G401.6 (cell line): Measurements from ENCODE around the gene PDE6H.

ENCODE experiments used
- FAIRE-seq: peaks from 2 replicates; lab custom pipeline; 2012; peaks lifted over from hg19 to GRCh38; lab: Jason Lieb, UNC

The PDE6H gene

DNA sequence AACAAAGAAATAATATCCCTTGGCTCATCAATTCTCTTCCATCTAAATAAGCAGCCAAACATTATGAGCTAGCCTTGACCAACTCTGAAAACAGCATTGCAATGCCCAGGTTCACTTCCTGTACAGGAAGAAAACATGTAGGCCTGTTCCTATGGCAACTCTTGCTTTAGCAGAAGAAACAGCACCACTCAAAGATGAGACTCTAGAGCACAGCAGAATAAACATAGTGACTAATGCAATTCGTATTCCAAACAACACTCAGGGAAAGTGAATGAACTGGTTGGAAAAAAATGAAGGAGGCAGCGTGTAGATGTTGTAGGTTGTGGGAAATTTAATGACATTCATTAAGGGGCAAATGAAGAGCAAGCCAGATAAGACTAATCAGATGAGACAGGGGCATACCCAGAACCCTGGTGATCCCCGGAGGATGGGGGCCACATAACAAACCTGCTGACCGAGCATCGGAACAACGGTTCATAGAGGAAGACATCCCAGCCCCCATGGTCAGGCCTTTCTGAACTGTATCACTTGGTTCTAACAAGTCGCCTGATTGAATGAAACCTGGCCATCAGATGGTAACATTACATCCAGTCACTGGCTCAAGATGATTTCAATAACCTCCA, 20.4 kb upstream of the PDE6H start:
- FAIRE-seq = no peak

DNA sequence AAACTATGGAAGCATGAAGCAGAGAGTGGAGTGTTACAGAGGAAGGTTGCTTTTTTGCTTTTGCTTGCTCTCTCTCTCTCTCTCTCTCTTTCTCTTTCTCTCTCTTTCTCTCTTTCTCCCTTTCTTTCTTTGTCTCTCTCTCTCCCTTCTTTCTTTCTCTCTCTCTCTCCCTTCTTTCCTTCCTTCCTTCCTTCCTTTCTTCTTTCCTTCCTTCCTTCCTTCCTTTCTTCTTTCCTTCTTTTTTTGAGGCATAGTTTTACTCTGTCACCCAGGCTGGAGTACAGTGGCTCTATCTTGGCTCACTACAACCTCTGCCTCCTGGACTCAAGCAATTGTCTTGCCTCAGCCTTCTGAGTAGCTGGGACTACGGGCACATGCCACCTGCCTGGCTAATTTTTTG, 19.1 kb upstream of the PDE6H start:
- FAIRE-seq = no peak

GRCh38 chr12:14954269-14954668, 18.6 kb upstream of the PDE6H start:
- no peak for FAIRE-seq

- FAIRE-seq = no peak
Observed at GRCh38 chr12:14956024-14956891, 16.6 kb upstream of the PDE6H start.

- FAIRE-seq = no peak
Observed at GRCh38 chr12:14956905-14957304, 15.9 kb upstream of the PDE6H start.

DNA sequence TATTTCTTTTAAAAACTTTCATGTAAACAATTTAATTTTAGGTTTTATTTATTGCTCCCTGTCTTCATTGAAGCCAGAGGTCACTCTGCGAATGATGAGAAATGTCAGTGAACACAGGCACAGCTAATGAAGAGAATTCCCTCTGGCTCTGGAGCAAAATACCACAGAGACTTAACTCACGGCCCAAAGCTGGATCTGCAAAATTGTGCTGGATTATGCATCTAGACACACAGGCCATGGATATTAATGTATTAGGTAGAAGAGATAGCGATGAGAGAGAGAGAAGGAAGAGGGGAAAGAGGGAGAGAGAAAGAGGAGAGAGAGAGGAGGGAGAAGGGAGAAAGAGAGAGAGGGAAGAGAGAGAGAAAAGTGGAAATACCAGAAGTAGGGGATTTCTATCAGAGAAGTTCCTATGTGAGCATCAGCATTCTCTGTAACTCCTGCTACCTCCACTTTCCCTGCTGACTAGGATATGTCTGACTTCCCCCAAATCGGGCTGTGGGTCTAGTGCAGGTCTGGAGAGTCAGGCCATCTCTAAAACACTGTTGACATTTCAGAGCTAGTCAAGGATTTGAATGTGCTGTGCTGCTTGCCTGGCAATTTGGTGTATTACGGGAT, 15.2 kb upstream of the PDE6H start:
- no peak for FAIRE-seq

DNA sequence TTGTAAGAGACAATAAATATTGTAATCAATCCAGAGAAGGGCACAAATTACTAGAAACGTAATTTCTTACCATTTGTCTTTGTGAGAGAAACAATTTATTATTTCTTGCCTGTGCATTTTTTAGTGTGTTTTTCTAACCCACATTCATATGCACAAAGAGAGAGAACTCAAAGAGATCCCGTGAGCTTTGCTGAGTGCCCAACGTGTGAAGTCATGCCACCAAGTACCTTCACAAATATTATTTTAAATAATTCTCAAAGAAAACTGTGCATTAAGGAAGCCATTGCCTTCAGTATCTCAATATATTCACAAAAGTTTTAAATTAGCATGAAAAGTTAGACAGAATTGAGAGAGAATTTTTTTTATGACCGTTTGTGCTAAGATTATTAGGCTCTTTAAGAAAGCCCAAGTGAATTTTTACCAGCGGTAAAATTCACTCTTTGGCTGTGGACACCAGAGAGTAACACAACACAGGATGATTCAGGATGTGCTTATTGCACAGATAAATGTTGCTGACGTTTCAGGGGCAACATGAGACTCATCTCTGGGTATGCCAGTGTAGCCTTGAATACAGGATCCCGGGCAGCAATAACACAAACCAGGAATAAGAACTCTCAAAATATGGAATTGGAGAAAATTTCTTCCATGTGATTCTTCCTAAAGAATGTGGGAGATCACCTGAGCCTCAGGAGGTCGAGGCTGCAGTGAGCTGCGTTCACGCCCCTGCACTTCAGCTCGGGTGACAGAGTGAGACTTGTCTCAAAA, 14.3 kb upstream of the PDE6H start:
- no peak for FAIRE-seq

GRCh38 chr12:14959126-14959440, 13.8 kb upstream of the PDE6H start:
- FAIRE-seq = no peak

DNA sequence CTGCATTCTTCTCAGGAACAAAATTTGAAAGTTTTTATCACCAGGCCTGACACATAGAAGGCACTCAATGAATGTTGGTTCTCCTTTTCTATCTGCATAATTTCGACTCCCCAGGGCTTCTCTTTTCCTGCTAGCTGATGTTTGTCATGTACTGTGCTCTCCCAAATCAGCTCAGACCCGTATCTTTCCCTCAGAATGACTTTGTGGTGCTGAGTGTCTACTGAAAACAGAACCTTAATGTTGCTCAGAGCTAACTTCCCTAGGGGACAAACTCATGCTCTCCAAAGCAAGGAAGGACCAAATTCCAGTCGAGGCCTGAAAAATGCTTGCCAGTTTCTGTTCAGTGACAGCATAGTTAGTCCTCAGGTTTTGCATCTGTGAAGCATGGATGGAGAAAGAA, 13.4 kb upstream of the PDE6H start:
- no peak for FAIRE-seq

DNA sequence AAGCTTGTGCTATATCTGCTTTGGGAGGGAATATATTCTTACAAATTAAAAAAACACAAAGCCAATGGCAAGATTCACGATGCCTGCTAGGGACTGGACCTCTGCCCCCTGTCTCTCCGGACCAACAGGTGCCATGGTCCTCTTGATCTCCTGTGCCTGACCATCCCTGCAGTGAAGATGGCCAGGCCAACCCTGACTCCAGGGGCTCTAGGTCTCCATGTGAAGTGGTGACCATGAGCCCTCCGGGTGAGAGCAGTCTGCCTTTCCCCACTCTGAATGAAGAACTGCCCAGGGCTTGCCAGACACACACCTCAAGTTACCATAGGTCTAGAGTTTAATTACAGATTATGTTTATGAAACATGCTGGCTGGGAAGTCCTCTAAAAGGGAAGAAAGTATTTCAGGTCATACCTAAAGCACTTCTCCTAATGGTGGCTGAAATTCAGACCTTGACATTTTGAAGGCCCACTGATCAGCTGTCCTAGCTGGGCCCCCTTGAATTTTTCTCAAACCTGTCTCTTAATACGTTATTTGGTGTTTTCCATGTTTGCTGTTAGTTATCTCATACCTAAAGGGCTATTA, 12.8 kb upstream of the PDE6H start:
- no peak for FAIRE-seq

DNA sequence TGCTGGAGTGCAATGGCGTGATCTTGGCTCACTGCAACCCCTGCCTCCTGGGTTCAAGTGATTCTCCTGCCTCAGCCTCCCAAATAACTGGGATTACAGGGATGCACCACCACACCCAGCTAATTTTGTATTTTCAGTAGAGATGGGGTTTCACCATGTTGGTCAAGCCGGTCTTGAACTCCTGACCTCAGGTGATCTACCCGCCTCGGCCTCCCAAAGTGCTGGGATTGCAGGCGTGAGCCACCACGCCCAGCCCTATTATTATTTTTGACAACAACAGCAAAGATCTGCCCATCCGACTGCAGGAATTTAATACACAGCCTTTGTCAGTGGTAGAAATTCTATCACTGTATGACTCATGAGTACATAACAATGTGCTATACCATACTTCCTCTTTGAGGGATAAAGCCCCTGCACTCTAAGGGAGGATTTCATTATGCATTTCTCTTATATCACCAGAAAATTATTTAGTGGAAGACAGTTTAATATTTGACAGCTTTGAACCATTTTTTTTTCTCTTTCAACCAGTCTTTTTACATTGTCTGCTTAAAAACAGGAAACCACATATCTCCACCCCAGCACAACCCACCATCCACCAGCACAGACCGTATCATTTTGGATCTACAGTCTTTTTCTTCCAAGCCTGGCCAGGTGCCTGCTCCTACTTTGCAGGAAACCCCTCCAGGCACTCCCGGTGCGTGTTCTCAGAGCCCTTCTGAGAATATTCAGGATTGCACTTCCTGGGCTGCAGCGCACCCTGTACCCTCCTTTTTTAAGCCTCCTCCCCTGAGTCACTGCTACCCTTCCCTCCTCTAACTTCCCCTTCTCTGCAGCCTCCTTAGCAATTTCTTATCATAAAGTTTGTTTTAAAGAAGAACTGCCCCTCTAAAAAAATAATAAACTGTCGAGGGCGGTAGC, 12.0 kb upstream of the PDE6H start:
- no peak for FAIRE-seq

GRCh38 chr12:14961466-14962152, 11.2 kb upstream of the PDE6H start, which contains the start of gene ARHGDIB:
Gene ARHGDIB (minus strand): TSS chr12:14961601. CDS start chr12:14950712, 10,889 bp downstream.
- no peak for FAIRE-seq

- no peak for FAIRE-seq
Observed at GRCh38 chr12:14962153-14962539, 10.7 kb upstream of the PDE6H start.

- FAIRE-seq = no peak
Observed at GRCh38 chr12:14962797-14963196, 10.0 kb upstream of the PDE6H start.

GRCh38 chr12:14963520-14963919, 9.3 kb upstream of the PDE6H start:
- FAIRE-seq = no peak

DNA sequence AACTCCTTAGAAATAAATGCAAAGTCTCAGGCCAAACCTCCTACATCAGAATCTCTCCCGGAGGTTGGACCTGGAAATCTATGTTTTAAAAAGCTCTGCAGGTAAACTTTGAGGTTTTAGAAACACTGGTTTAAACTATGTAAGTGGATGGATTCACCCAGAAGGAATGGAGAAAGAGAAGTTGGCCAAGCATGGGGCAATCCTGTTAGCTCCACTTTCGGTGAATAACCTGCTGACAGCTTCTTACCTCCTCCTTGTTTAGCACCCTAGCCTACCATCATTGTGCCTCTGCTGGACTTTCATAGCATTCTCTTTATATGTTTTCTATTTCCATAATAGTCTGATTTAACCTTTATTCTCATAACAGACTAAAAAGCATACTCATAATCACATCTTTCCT, 8.4 kb upstream of the PDE6H start:
- FAIRE-seq = no peak

DNA sequence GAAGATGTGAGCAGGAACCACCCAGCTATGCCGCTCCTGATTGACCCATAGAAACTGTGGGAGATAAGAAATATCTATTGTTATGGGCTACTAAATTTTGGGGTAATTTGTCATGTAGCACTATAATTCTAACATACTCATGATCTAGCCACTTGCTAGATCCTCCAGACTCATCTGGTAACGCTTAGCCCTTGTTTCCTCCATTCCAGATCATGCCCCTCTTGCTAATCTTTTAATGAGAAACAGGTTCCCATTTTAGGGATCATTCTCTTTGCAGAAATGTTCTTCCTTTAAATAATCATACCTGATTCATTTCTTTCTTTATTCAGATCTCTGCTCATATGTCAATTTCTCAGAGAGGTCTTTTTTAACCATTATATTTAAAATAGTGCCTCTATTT, 7.6 kb upstream of the PDE6H start:
- FAIRE-seq = no peak

DNA sequence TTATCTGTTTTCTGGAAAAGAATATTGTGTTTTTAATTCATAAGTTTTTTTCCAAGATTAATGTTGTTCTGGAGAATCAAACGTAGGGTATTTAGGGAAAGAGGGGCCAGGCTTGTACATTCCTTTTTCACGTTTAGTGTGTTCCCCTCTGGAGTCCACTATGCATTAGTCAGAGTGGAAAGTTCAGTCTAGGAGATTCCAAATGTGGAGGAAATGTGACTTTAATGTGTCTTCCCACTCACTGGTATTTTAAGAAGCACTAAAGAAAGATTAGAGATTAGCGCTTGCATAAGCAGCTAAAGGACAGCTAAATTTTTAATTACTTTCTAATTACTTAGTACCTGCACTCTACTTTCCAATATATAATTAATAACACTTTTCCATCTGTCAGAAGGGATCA, 4.4 kb upstream of the PDE6H start:
- no peak for FAIRE-seq

DNA sequence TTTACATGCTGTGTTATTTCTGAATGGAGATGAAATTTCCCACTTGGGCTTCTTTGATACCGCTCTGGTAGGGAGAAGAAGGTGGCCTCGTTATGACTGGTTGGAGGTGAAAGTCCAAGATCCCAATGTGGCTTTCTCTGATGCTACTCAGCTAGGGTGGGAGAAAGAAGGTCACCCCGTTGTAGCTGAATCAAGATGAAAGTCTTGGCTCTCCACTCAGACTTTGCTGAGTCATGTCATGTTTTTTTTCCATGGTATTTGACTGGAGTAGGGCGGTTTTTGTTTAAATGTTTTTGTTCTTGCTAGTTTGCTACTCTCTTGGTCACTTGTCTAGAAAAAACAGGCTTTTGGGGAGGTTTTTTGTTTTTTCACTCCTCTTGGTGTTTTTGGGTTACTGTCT, 2.4 kb upstream of the PDE6H start:
- no peak for FAIRE-seq

- FAIRE-seq = no peak
Observed at GRCh38 chr12:14974633-14975032, 1.8 kb downstream of the PDE6H start.

GRCh38 chr12:14975457-14975856, 2.6 kb downstream of the PDE6H start:
- no peak for FAIRE-seq
